ENCODE results near the gene SETD3. TPM values are rescaled to one million over a fixed set of nuclear protein-coding genes. Genes with fewer than 3 reads are reported as not detected.

SETD3 gene
- total RNA-seq, 2 donors from 2014 or later: 84.2 to 114 TPM

- Histone ChIP-seq H3K4me3 (no peak overlapping the region), H3K9me3 (no peaks in the 10 kb centered on the region), H3K4me1 (peaks cover 0 to 45% of the 10 kb centered on the region in 2 donors), H3K36me3 (no peaks in the 10 kb centered on the region), H3K27me3 (no peaks in the 10 kb centered on the region), H3K27ac (peak overlapping the region in 1 of 2 donors; percentile 4)
- DNase-seq (ENCODE audit: low spot score): no peak
- TF ChIP-seq CTCF (IDR thresholded peaks at IDR 0.05): peak in 1 of 2 donors; percentile 45
These were observed 44.4 kb upstream of the SETD3 start for GRCh38 chr14:99524804-99525698.

DNA sequence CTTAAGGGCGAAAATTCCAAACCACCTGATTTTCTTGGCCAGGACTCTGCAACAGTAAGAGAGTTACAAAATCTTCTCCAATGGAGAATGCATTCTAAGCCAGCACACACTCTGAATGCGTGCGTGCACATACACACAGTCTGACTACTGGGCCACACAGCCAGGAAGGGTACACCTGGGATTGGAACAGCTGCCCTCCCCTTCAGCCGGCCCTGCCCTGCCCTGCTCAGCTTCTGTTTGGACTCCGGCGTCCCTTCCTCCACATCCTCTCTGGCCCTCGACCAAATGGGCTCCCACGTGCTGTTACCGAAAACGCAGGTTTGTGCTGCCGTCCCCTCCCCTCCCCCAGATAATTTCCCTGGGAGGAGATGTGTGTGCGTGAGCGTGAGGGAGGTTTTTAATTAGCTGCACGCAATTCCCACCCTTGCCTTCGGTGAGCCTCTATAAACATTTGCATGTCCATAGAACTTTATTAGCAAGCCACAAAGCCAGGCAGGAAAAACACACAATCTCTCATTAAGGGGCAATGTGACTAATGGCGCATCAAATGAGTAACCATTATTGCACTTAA, 43.5 kb upstream of the SETD3 start:
- no peaks in the 10 kb centered on the region for H3K36me3 ChIP-seq
- DNase-seq (ENCODE audit: low spot score): no peak
- peaks cover 0 to 45% of the 10 kb centered on the region in 2 donors for H3K4me1 ChIP-seq
- H3K27ac ChIP-seq: no peak overlapping the region
- no peaks in the 10 kb centered on the region for H3K27me3 ChIP-seq
- no peak for TF ChIP-seq CTCF (IDR thresholded peaks at IDR 0.05)
- H3K9me3 ChIP-seq: no peaks in the 10 kb centered on the region
- H3K4me3 ChIP-seq: no peak overlapping the region

DNA sequence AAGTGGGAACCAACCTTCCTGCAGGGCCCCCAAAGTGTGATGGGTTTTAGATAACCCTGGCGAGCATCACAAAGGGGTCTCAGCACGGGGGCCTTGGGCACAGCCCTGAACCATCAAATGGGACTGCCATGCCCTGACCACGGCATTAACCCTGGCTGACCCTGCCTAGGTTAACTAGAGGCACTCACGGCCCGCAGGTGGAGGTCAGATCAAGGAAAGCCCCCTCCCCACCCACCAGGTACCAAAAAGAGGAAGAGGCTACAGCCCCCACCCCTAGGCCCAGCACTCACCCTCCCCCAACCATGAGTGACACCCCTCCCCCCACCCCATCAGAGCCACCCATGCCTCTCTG, 43.0 kb upstream of the SETD3 start:
- Histone ChIP-seq H3K27ac (peak overlapping the region in 1 of 2 donors; percentile 23), H3K36me3 (no peaks in the 10 kb centered on the region), H3K4me1 (peaks cover 0 to 47% of the 10 kb centered on the region in 2 donors), H3K9me3 (no peaks in the 10 kb centered on the region), H3K27me3 (no peaks in the 10 kb centered on the region), H3K4me3 (no peak overlapping the region)
- DNase-seq (ENCODE audit: low spot score): no peak
- no peak for TF ChIP-seq CTCF (IDR thresholded peaks at IDR 0.05)

DNA sequence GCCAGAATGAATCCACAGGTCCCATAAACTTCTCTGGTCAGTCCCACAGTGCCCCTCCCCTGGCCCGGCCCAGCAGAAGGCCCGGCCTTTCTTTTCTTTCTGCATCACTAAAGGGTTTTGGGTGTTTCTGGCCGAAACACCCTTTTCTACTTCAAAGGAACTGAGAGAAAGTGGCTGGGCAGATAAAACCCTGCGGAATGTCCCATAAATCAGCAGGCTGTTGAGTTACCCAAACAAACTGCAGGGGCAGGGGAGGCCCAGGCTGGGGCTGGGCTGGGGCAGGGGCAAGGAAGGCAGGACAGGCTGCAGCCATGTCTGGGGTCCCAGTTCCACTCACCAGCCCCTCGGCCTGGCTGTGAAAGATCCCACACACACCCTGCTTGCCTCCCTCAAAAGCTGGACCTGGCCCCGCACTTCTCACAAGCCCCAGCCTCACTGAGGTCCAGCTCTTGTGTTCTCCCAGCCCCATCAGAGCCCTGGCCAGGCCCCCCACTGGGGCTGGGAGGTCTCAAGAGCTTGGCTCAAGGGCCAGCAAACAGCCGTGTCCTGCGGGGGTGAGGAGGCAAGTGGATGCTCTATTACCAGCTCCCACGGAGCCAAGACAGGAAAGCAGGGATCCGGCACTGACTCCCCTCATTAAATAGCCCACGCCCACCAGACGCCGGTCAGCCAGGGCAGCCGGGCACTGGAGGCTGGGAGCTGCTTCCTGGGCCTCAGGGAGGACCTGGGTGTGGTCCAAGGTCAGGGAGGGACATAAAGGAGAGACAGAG, 42.5 kb upstream of the SETD3 start:
- peaks cover 0 to 52% of the 10 kb centered on the region in 2 donors for H3K4me1 ChIP-seq
- H3K36me3 ChIP-seq: no peaks in the 10 kb centered on the region
- H3K27me3 ChIP-seq: no peaks in the 10 kb centered on the region
- H3K27ac ChIP-seq: peak overlapping the region; percentile 23 to 26
- no peak for TF ChIP-seq CTCF (IDR thresholded peaks at IDR 0.05)
- H3K4me3 ChIP-seq: no peak overlapping the region
- no peaks in the 10 kb centered on the region for H3K9me3 ChIP-seq
- no peak for DNase-seq (ENCODE audit: low spot score)

DNA sequence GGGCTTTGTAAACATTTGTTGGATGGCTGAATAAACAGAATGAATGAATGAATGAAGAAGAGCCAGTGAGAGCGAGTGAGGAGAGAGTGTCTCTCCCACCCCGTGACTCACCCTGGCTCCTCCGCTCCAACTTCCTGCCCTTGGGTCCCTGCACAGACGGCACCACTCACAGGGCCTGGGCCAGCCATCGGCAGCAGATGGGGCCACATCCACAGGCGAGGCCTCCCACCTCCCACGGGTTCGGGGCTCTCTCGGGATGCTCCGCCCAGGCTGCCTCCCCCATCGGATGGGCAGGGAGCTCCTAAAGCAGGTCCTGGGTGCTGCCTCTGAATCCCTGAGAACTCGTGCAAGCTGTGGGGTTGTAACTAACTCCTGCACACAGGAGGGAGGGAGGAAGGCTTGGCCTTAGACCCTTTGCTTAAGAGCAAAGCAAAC, 41.8 kb upstream of the SETD3 start:
- no peak for TF ChIP-seq CTCF (IDR thresholded peaks at IDR 0.05)
- H3K36me3 ChIP-seq: no peaks in the 10 kb centered on the region
- no peak for DNase-seq (ENCODE audit: low spot score)
- H3K27me3 ChIP-seq: no peaks in the 10 kb centered on the region
- H3K27ac ChIP-seq: peak overlapping the region in 1 of 2 donors; percentile 26
- H3K9me3 ChIP-seq: no peaks in the 10 kb centered on the region
- H3K4me3 ChIP-seq: no peak overlapping the region
- peaks cover 0 to 55% of the 10 kb centered on the region in 2 donors for H3K4me1 ChIP-seq
